B cell (primary cell): ENCODE data around the gene ACOX3. TPM values are rescaled to one million over a fixed set of nuclear protein-coding genes. Genes with fewer than 3 reads are reported as not detected.

Experiments
- ATAC-seq: fragments of 200-7000 bp; cut with Tn5 transposase; one replicate; pipeline ENCODE4 v1.10.0; 2021; ENCODE audit warnings: low read depth, mild to moderate bottlenecking, moderate number of reproducible peaks, moderate library complexity
- CTCF ChIA-PET: fragments of 350-600 bp; sonication (Branson Sonifier 250); formaldehyde crosslinking; loops from one replicate; lab custom pipeline; 2021; ENCODE audit warnings: antibody characterized with exemption, inconsistent platforms; lab: Charles Lee
- POLR2A ChIA-PET: fragments of 350-600 bp; sonication (Branson Sonifier 250); formaldehyde crosslinking; loops from one replicate; lab custom pipeline; 2021; ENCODE audit warnings: antibody characterized with exemption; lab: Charles Lee
- DNase-seq: peaks from one replicate; pipeline ENCODE4 v3.0.0; 2013
- H2AFZ ChIP-seq: 2 replicates; pipeline ENCODE4 v1.6.1; 2012; ENCODE audit warnings: mild to moderate bottlenecking, low read depth, low read length; ENCODE audit not compliant: insufficient read depth, poor library complexity, severe bottlenecking
- H3K27ac ChIP-seq, 2 donors: 1 replicate in 1 of 2; 2 replicates in 1 of 2; pipeline ENCODE4 v1.5.1; 2012 to 2013; ENCODE audit warnings: low read length in 2 of 2, mild to moderate bottlenecking in 2 of 2, moderate library complexity in 1 of 2
- H3K27me3 ChIP-seq, 4 experiments: fragments of 200-600 bp in 1 of 4; sonication (generic) in 1 of 4; replicated peaks in 1 of 4; 1 replicate in 2 of 4; 2 replicates in 2 of 4; pipeline versions ENCODE4 v1.6.1 to v1.7.0; 2013 to 2016; ENCODE audit warnings: low read length in 3 of 4, mild to moderate bottlenecking in 2 of 4, mixed read lengths in 1 of 4, moderate library complexity in 1 of 4; ENCODE audit not compliant: insufficient read depth in 4 of 4, control insufficient read depth in 3 of 4; ENCODE audit errors: control extremely low read depth in 1 of 4
- H3K36me3 ChIP-seq, 2 experiments: replicated peaks in 1 of 2; 1 replicate in 1 of 2; 2 replicates in 1 of 2; pipeline versions ENCODE4 v1.6.1 to v1.7.1; 2013; ENCODE audit warnings: low read length in 1 of 2; ENCODE audit not compliant: insufficient read depth in 2 of 2, control insufficient read depth in 1 of 2; ENCODE audit errors: control extremely low read depth in 1 of 2, extremely low read depth in 1 of 2
- H3K4me1 ChIP-seq, 2 donors: fragments of 200-600 bp in 1 of 2; sonication (generic) in 1 of 2; 1 replicate in 1 of 2; 2 replicates in 1 of 2; pipeline versions ENCODE4 v1.5.1 to v1.6.1; 2013 to 2017; ENCODE audit warnings: low read length in 2 of 2; ENCODE audit not compliant: control insufficient read depth in 2 of 2, insufficient read depth in 2 of 2
- H3K4me2 ChIP-seq: replicated peaks from 2 replicates; pipeline ENCODE3; 2012; ENCODE audit warnings: mild to moderate bottlenecking, low read depth, low read length; ENCODE audit not compliant: poor library complexity, severe bottlenecking
- H3K4me3 ChIP-seq, 5 experiments: fragments of 200-600 bp in 1 of 5; sonication (generic) in 1 of 5; 1 replicate in 3 of 5; 2 replicates in 2 of 5; pipeline versions ENCODE4 v1.5.1 to v1.7.0; 2011 to 2016; ENCODE audit warnings: low read length in 4 of 5, mild to moderate bottlenecking in 4 of 5, low read depth in 2 of 5, control low read depth in 1 of 5, moderate library complexity in 1 of 5; ENCODE audit not compliant: insufficient read depth in 1 of 5; ENCODE audit errors: control extremely low read depth in 1 of 5, extremely low read depth in 1 of 5
- H3K79me2 ChIP-seq: fragments of 200-600 bp; sonication (generic); one replicate; pipeline ENCODE4 v1.6.0; 2016; ENCODE audit warnings: low read length; ENCODE audit not compliant: control insufficient read depth, insufficient read depth
- H3K9ac ChIP-seq: fragments of 200-600 bp; sonication (generic); 2 replicates; pipeline ENCODE4 v1.6.1; 2017; ENCODE audit warnings: mild to moderate bottlenecking, low read length, moderate library complexity
- H3K9me3 ChIP-seq, 3 donors: one replicate each; pipeline versions ENCODE4 v1.6.1 to v1.7.1; 2013; ENCODE audit warnings: low read length in 2 of 3; ENCODE audit not compliant: control insufficient read depth in 2 of 3, insufficient read depth in 1 of 3; ENCODE audit errors: control extremely low read depth in 1 of 3
- H4K20me1 ChIP-seq: 2 replicates; pipeline ENCODE4 v1.6.0; 2012; ENCODE audit warnings: mild to moderate bottlenecking, low read length; ENCODE audit not compliant: insufficient read depth, control insufficient read depth, poor library complexity, severe bottlenecking
- H3K27ac Mint-ChIP-seq: one replicate; pipeline ENCODE4 v1.8.0; 2021; ENCODE audit warnings: mixed read lengths
- H3K27me3 Mint-ChIP-seq: one replicate; pipeline ENCODE4 v1.8.0; 2021; ENCODE audit warnings: mixed read lengths
- H3K4me1 Mint-ChIP-seq: one replicate; pipeline ENCODE4 v1.8.0; 2021; ENCODE audit warnings: mixed read lengths
- H3K4me3 Mint-ChIP-seq: one replicate; pipeline ENCODE4 v1.8.0; 2021; ENCODE audit warnings: mixed read lengths
- H3K9me3 Mint-ChIP-seq: one replicate; pipeline ENCODE4 v1.8.0; 2022; ENCODE audit warnings: mixed read lengths; ENCODE audit not compliant: insufficient read depth
- EZH2 ChIP-seq: IDR thresholded peaks from 2 replicates; pipeline ENCODE4 v1.6.1; 2012; ENCODE audit warnings: borderline replicate concordance, low read depth, mild to moderate bottlenecking, moderate library complexity, low read length; ENCODE audit not compliant: insufficient read depth, poor library complexity, severe bottlenecking
- WGBS: methylation state at CpG from one replicate; pipeline ENCODE4 v1.1.5; 2013; ENCODE audit warnings: missing lambda C conversion rate; ENCODE audit not compliant: insufficient coverage; 5-methylcytosine and 5-hydroxymethylcytosine counted together
- intact Hi-C: fragments of 100-400 bp; cut with micrococcal nuclease; formaldehyde crosslinking; loops from one replicate; pipeline ENCODE4 v1.10.0; 2022
- polyA plus RNA-seq: library from polyadenylated mRNA; depleted of rRNA; stranded (reverse); fragments of >200 nt; gene quantifications from 2 replicates; pipeline ENCODE4 v1.2.3, GENCODE V29; 2012
- total RNA-seq, 2 donors: library from RNA; stranded (reverse); fragments of 120-200 nt in 1 of 2; gene quantifications; 1 replicate in 1 of 2; 2 replicates in 1 of 2; pipeline versions ENCODE4 v1.2.3 to v1.2.4, GENCODE V29; 2013 to 2022
- TF ChIP-seq, protein P1 (sequence below): fragments of 200-600 bp; IDR thresholded peaks from one replicate; pipeline ENCODE4 v1.8.0; 2022; ENCODE audit warnings: antibody characterized with exemption, mild to moderate bottlenecking

ACOX3 gene
- total and polyA plus RNA-seq, 2 donors (not counting 1 experiment from before 2014, with no cell fraction given) = 4.6 to 23.1 TPM

- no peaks in the 10 kb centered on the region for H3K4me1 ChIP-seq
- H3K4me2 ChIP-seq = no peak overlapping the region
- ChIA-PET CTCF (no interaction called here), POLR2A (no interaction called here)
- intact Hi-C loops = no loop called here
- Mint-ChIP-seq H3K27ac (no peak overlapping the region), H3K9me3 (peaks cover 8% of the 10 kb centered on the region), H3K4me1 (no peaks in the 10 kb centered on the region), H3K4me3 (no peak overlapping the region), H3K27me3 (peaks cover 2% of the 10 kb centered on the region)
- H3K9ac ChIP-seq = no peak overlapping the region
- DNase-seq = no peak
- WGBS = 88% methylated on average over 5 of the region's 8 CpGs
- no peaks in the 10 kb centered on the region for H4K20me1 ChIP-seq
- H3K79me2 ChIP-seq = no peaks in the 10 kb centered on the region
- no peak overlapping the region for H2AFZ ChIP-seq
- H3K27me3 ChIP-seq = peaks cover 0 to 3% (median 0%) of the 10 kb centered on the region in 4 experiments
- TF ChIP-seq EZH2 = no peak
- TF ChIP-seq, protein P1, sequence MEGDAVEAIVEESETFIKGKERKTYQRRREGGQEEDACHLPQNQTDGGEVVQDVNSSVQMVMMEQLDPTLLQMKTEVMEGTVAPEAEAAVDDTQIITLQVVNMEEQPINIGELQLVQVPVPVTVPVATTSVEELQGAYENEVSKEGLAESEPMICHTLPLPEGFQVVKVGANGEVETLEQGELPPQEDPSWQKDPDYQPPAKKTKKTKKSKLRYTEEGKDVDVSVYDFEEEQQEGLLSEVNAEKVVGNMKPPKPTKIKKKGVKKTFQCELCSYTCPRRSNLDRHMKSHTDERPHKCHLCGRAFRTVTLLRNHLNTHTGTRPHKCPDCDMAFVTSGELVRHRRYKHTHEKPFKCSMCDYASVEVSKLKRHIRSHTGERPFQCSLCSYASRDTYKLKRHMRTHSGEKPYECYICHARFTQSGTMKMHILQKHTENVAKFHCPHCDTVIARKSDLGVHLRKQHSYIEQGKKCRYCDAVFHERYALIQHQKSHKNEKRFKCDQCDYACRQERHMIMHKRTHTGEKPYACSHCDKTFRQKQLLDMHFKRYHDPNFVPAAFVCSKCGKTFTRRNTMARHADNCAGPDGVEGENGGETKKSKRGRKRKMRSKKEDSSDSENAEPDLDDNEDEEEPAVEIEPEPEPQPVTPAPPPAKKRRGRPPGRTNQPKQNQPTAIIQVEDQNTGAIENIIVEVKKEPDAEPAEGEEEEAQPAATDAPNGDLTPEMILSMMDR = no peak
- no peak overlapping the region for H3K27ac ChIP-seq
- H3K4me3 ChIP-seq = no peak overlapping the region
- H3K36me3 ChIP-seq = no peaks in the 10 kb centered on the region
- peaks cover 0 to 8% (median 7%) of the 10 kb centered on the region in 3 donors for H3K9me3 ChIP-seq
- ATAC-seq = no peak
Measured at GRCh38 chr4:8340781-8341241, 99.7 kb downstream of the ACOX3 start.

GRCh38 chr4:8338351-8338961 is 102.1 kb downstream of the ACOX3 start:
- H3K4me2 ChIP-seq = no peak overlapping the region
- H3K27me3 ChIP-seq = peaks cover 0 to 3% (median 0%) of the 10 kb centered on the region in 4 experiments
- no peaks in the 10 kb centered on the region for H3K79me2 ChIP-seq
- no peaks in the 10 kb centered on the region for H3K4me1 ChIP-seq
- Mint-ChIP-seq H3K4me3 (no peak overlapping the region), H3K4me1 (no peaks in the 10 kb centered on the region), H3K9me3 (peaks cover 9% of the 10 kb centered on the region), H3K27me3 (peaks cover 2% of the 10 kb centered on the region), H3K27ac (no peak overlapping the region)
- intact Hi-C loops = no loop called here
- H3K36me3 ChIP-seq = no peaks in the 10 kb centered on the region
- no peak overlapping the region for H3K27ac ChIP-seq
- TF ChIP-seq, protein P1 = no peak
- no peak for TF ChIP-seq EZH2
- ChIA-PET POLR2A (no interaction called here), CTCF (interaction anchor here (1.1 kb wide), 1 partner anchor 37 kb away, joined by 3 read pairs; no protein-coding TSS in a partner anchor)
- H2AFZ ChIP-seq = no peak overlapping the region
- ATAC-seq = no peak
- peaks cover 0 to 24% (median 11%) of the 10 kb centered on the region in 3 donors for H3K9me3 ChIP-seq
- H3K9ac ChIP-seq = no peak overlapping the region
- no peak for DNase-seq
- no peak overlapping the region for H3K4me3 ChIP-seq
- 100% methylated on average over 1 of the region's 4 CpGs for WGBS
- H4K20me1 ChIP-seq = no peaks in the 10 kb centered on the region
